Upper lobe of left lung (tissue), 6 donors: Measurements from ENCODE around the gene PRKAG2. TPM values are rescaled to one million over a fixed set of nuclear protein-coding genes. Genes with fewer than 3 reads are reported as not detected.

Source experiments
- ATAC-seq, 2 donors: fragments of 200-7000 bp; cut with Tn5 transposase; one replicate each; pipeline ENCODE4 v1.9.1; 2022; ENCODE audit warnings: mild to moderate bottlenecking in 2 of 2, moderate library complexity in 2 of 2; ENCODE audit not compliant: low FRiP score in 2 of 2
- DNase-seq, 2 donors: peaks; one replicate each; pipeline ENCODE4 v3.0.0-alpha.2; 2019 to 2020
- H3K27ac ChIP-seq, 4 donors: fragments of 200-600 bp; sonication (generic); one replicate each; pipeline ENCODE4 v1.5.1; 2016 to 2019
- H3K27me3 ChIP-seq, 4 donors: fragments of 200-600 bp; sonication (generic); one replicate each; pipeline ENCODE4 v1.5.1; 2017 to 2019
- H3K36me3 ChIP-seq, 4 donors: fragments of 200-600 bp; sonication (generic); one replicate each; pipeline ENCODE4 v1.5.1; 2016 to 2019
- H3K4me1 ChIP-seq, 4 donors: fragments of 200-600 bp; sonication (generic); one replicate each; pipeline ENCODE4 v1.5.1; 2018 to 2019
- H3K4me3 ChIP-seq, 4 donors: fragments of 200-600 bp; sonication (generic); one replicate each; pipeline ENCODE4 v1.5.1; 2017 to 2019; ENCODE audit warnings: mild to moderate bottlenecking in 2 of 4, moderate library complexity in 1 of 4
- H3K9me3 ChIP-seq, 4 donors: fragments of 200-600 bp; sonication (generic); one replicate each; pipeline ENCODE4 v1.5.1; 2018 to 2019
- CTCF ChIP-seq, 6 experiments: fragments of 450-650 bp in 4 of 6; fragments of 200-600 bp in 2 of 6; sonication (generic) in 2 of 6; IDR thresholded peaks; one replicate each; pipeline ENCODE4 v1.5.1; 2016 to 2019; ENCODE audit warnings: antibody characterized with exemption in 6 of 6
- EP300 ChIP-seq, 4 donors: sonication (generic); formaldehyde crosslinking; IDR thresholded peaks; one replicate each; pipeline ENCODE4 v1.5.1; 2017; ENCODE audit warnings: antibody characterized with exemption in 4 of 4, control low read depth in 2 of 4
- POLR2A ChIP-seq, 4 donors: fragments of 450-650 bp; IDR thresholded peaks; one replicate each; pipeline ENCODE4 v1.5.1; 2016 to 2017; ENCODE audit warnings: antibody characterized with exemption in 4 of 4, mild to moderate bottlenecking in 2 of 4
- POLR2AphosphoS5 ChIP-seq, 2 donors: sonication (generic); formaldehyde crosslinking; IDR thresholded peaks; one replicate each; pipeline ENCODE4 v1.5.1; 2017; ENCODE audit warnings: antibody characterized with exemption in 2 of 2
- WGBS, 2 donors: methylation state at CpG; one replicate each; pipeline ENCODE4 v1.1.5; 2017 to 2018; 5-methylcytosine and 5-hydroxymethylcytosine counted together
- total RNA-seq, 6 donors: library from RNA; depleted of rRNA in 4 of 6; stranded (reverse); fragments of >200 nt in 4 of 6; gene quantifications; one replicate each; pipeline versions ENCODE4 v1.1.0 to v1.2.1, GENCODE V29; 2016 to 2021
- donor health status: DM: no; HTN: no; CAD: no; lungs with moderate emphysema.
- donor health status: DM: no; HTN: yes; CAD: no; lungs with severe emphysema.

PRKAG2 gene
- total RNA-seq, 6 donors from 2014 or later: 20.6 to 68.1 (median 29.6) TPM

DNA sequence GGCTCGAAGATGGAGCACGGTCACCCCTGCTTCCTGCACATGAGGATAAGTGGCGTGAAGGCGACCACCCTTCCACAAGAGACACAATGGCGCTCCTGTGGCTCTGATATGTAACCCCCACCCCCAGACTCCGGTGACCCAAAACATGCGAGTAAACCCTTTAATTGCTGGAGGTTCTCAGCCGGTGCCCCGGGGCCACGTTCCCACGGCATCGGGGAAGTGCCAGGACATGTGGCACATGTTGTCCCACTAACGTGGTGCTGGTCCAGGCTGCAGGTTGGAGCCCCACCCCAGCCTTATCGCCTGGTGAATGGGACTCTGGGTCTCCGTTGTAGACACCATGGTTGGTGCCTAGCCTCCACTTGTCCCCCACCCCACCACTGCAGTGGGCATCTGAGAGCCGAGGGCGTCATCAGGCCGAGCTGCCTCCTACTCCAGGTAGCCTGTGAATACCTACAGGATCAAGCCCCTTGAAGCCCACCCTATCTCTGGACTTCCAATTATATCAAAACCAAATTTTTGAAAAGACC lies 132.8 kb downstream of the PRKAG2 start:
- WGBS, 2 donors: 82 to 88% methylated on average over 10 to 18 of the region's 18 CpGs
- Histone ChIP-seq H3K9me3 (no peaks in the 10 kb centered on the region), H3K4me1 (peaks cover 25 to 38% (median 34%) of the 10 kb centered on the region in 4 donors), H3K27me3 (no peaks in the 10 kb centered on the region), H3K4me3 (no peak overlapping the region), H3K36me3 (no peaks in the 10 kb centered on the region), H3K27ac (no peak overlapping the region)
- TF ChIP-seq CTCF (IDR thresholded peaks at IDR 0.05) (no peak), POLR2AphosphoS5 (IDR thresholded peaks at IDR 0.05) (no peak), EP300 (IDR thresholded peaks at IDR 0.05) (no peak), POLR2A (IDR thresholded peaks at IDR 0.05) (no peak)
- ATAC-seq (no peak), DNase-seq (peak in 1 of 2 donors; percentile 70)

DNA sequence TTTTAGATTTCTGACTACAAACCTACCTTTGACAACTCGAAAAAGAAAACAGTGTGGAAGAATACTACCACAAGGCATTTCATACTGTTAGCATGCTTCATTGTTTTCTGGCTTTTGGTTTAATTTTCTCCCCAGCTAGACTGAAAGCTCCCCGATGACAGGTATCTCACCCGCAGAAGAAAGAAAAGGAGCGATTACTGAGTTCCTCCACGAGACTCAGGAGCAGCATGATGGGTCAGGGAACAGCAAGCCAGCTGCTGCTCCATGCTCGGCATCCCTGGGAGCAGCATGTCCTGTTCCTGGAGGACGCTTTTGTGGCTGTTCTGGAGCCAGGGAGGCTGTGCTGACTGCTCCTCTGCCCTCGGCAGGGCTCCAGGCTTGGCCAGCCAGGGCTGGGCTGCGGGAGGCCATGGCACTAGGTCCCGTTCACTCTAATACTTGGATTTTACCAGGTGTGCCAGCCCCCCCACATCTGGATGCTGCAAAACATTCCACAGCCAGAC lies 133.4 kb downstream of the PRKAG2 start:
- no peak overlapping the region for H3K27ac ChIP-seq
- DNase-seq: peak in 1 of 2 donors; percentile 54

DNA sequence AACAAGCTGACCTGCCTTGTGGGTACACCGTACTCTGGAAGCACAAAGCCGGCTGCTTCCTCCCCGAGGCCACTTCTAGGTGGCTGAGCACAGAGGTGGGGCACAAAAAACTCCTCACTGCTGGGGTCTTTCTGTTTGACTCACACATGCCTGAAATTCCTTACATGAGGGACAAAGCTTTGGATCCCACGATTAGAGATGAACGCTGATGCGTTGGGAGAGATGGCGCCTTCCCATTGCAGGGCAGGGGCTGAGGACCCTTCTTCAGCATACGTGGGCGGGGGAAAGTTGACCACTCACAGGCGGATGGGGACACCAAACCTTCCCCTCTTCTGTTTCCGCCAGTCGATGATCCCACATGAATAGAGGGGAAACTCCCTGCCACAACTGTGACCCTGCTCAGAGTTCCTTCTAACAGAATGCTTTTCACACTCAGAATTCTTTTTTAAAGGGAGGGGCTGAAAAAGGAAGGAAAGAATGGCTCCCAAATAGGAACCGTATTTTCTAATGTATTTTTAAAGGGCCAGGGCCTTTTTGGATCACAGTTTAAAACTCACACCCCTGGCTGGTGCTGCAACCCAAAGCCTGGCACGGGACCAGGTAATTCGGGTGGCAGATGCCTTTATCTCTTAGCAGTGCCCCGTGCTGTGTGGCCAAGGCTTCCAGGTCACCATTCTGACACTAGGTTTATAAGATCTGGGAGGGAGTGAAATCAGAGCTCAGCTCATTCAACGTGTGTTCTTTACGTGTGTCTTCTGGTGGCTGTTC lies 134.0 kb downstream of the PRKAG2 start:
- 39 to 44% methylated on average over 18 of the region's 18 CpGs for WGBS, 2 donors
- peaks cover 25 to 38% (median 34%) of the 10 kb centered on the region in 4 donors for H3K4me1 ChIP-seq
- no peak for TF ChIP-seq POLR2A (IDR thresholded peaks at IDR 0.05)
- no peak for TF ChIP-seq CTCF (IDR thresholded peaks at IDR 0.05)
- TF ChIP-seq POLR2AphosphoS5 (IDR thresholded peaks at IDR 0.05): no peak
- no peak for TF ChIP-seq EP300 (IDR thresholded peaks at IDR 0.05)
- H3K27me3 ChIP-seq: no peaks in the 10 kb centered on the region
- no peak overlapping the region for H3K4me3 ChIP-seq
- no peak overlapping the region for H3K27ac ChIP-seq
- no peaks in the 10 kb centered on the region for H3K9me3 ChIP-seq
- ATAC-seq: no peak
- H3K36me3 ChIP-seq: no peaks in the 10 kb centered on the region
- no peak for DNase-seq

More for the DNA sequence above, 133.4 kb downstream of the PRKAG2 start:
- no peak for TF ChIP-seq EP300 (IDR thresholded peaks at IDR 0.05)
- TF ChIP-seq CTCF (IDR thresholded peaks at IDR 0.05): no peak
- no peak for TF ChIP-seq POLR2A (IDR thresholded peaks at IDR 0.05)
- TF ChIP-seq POLR2AphosphoS5 (IDR thresholded peaks at IDR 0.05): no peak
- 76 to 80% methylated on average over 4 to 10 of the region's 10 CpGs for WGBS, 2 donors
- H3K27me3 ChIP-seq: no peaks in the 10 kb centered on the region
- ATAC-seq: no peak
- no peaks in the 10 kb centered on the region for H3K9me3 ChIP-seq
- H3K36me3 ChIP-seq: no peaks in the 10 kb centered on the region
- peaks cover 25 to 38% (median 34%) of the 10 kb centered on the region in 4 donors for H3K4me1 ChIP-seq
- no peak overlapping the region for H3K4me3 ChIP-seq

DNA sequence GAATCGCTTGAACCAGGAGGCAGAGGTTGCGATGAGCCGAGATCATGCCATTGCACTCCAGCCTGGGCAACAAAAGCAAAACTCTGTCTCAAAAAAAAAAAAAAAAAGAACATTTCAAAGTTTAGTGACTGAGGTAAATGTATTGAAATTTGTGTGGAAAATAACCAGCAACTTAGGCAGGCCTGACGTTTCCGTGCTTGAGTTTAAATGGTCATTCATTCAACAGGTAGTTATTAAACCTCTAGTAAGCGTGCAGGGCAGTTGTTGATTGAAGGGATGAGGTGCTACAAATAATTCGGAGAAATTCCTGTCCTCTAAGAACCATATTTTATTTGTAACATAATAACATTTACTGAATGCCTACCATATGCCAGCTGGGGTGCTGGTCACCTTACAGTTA lies 135.3 kb downstream of the PRKAG2 start:
- 95 to 97% methylated on average over 7 of the region's 7 CpGs for WGBS, 2 donors
- Histone ChIP-seq H3K36me3 (no peaks in the 10 kb centered on the region), H3K27ac (no peak overlapping the region), H3K4me1 (peaks cover 29 to 40% (median 37%) of the 10 kb centered on the region in 4 donors), H3K27me3 (no peaks in the 10 kb centered on the region), H3K9me3 (no peaks in the 10 kb centered on the region), H3K4me3 (no peak overlapping the region)
- ATAC-seq (no peak), DNase-seq (no peak)
- TF ChIP-seq POLR2AphosphoS5 (IDR thresholded peaks at IDR 0.05): no peak
- TF ChIP-seq CTCF (IDR thresholded peaks at IDR 0.05): no peak
